Psoas muscle (tissue), 8 donors: ENCODE measurements around the gene MAGI1. TPM values are rescaled to one million over a fixed set of nuclear protein-coding genes. Genes with fewer than 3 reads are reported as not detected.

Experiments used
- ATAC-seq, 4 donors: fragments of 200-7000 bp; cut with Tn5 transposase; one replicate each; pipeline ENCODE4 v1.9.1; 2020; ENCODE audit warnings: moderate library complexity in 3 of 4, mild to moderate bottlenecking in 2 of 4
- DNase-seq, 2 donors: peaks; one replicate each; pipeline ENCODE4 v3.0.0-alpha.2; 2020
- H3K27ac ChIP-seq: fragments of 200-600 bp; one replicate; pipeline ENCODE4 v1.8.0; 2022
- H3K27me3 ChIP-seq, 3 donors: fragments of 200-600 bp in 1 of 3; one replicate each; pipeline versions ENCODE4 v1.6.1 to v1.8.0; 2013 to 2022; ENCODE audit warnings: low read length in 2 of 3, mild to moderate bottlenecking in 2 of 3, moderate library complexity in 1 of 3; ENCODE audit not compliant: insufficient read depth in 3 of 3
- H3K36me3 ChIP-seq, 2 donors: fragments of 200-600 bp in 1 of 2; one replicate each; pipeline versions ENCODE4 v1.6.1 to v1.8.0; 2013 to 2022; ENCODE audit warnings: low read depth in 1 of 2, mild to moderate bottlenecking in 1 of 2, moderate library complexity in 1 of 2; ENCODE audit not compliant: insufficient read depth in 1 of 2
- H3K4me1 ChIP-seq: fragments of 200-600 bp; one replicate; pipeline ENCODE4 v1.8.0; 2022
- H3K4me3 ChIP-seq: fragments of 200-600 bp; one replicate; pipeline ENCODE4 v1.8.0; 2022; ENCODE audit warnings: mild to moderate bottlenecking
- H3K9me3 ChIP-seq: fragments of 200-600 bp; one replicate; pipeline ENCODE4 v1.8.0; 2022
- CTCF ChIP-seq: fragments of 200-600 bp; IDR thresholded peaks from one replicate; pipeline ENCODE4 v1.8.0; 2022; ENCODE audit warnings: antibody characterized with exemption
- WGBS, 3 donors: extraction: QIAGEN DNeasy Blood & Tissue Kit; methylation state at CpG; one replicate each; pipeline versions ENCODE4 v1.1.6 to v1.1.7; 2013; 5-methylcytosine and 5-hydroxymethylcytosine counted together
- intact Hi-C, 2 donors: fragments of 100-400 bp; cut with DNase I; formaldehyde crosslinking; loops; one replicate each; pipeline versions ENCODE4 v1.11.0 to v1.14.2; 2022
- polyA plus RNA-seq, 3 donors: library from polyadenylated mRNA; stranded (reverse); fragments of 200-250 nt; gene quantifications; one replicate each; pipeline ENCODE4 v1.2.3, GENCODE V29; 2013
- total RNA-seq, 4 donors: library from RNA; stranded (reverse); fragmentation: NEBNext Ultra II Directional in 2 of 4; extraction: Animal tissue kit (Norgen Biotek cat#: 25700) in 2 of 4; gene quantifications; one replicate each; pipeline versions ENCODE4 v1.2.1 to v1.2.4, GENCODE V29; 2021 to 2023
- donor health status: healthy with polysubstance abuse.
- donor health status: DM: no; HTN: no; CAD: no; lungs with moderate emphysema.
- donor health status: Bipolar disorder and iron deficiency.
- donor health status: healthy.
- donor health status: DM: yes; HTN: yes; CAD: no.
- donor health status: DM: no; HTN: no; CAD: no.
- donor health status: DM: no; HTN: no; CAD: no.
- donor health status: DM: yes; HTN: yes; CAD: no.

The MAGI1 gene
- total and polyA plus RNA-seq, 7 donors: 4.5 to 8.1 (median 6.3) TPM

- Histone ChIP-seq H3K9me3 (no peaks in the 10 kb centered on the region), H3K4me3 (no peak overlapping the region), H3K4me1 (no peaks in the 10 kb centered on the region), H3K27ac (no peak overlapping the region), H3K36me3 (no peaks in the 10 kb centered on the region), H3K27me3 (no peaks in the 10 kb centered on the region)
- 46 to 57% (median 51%) methylated on average over 5 of the region's 5 CpGs for WGBS, 3 donors
- intact Hi-C loops: no loop called here
- ATAC-seq (no peak), DNase-seq (no peak)
- TF ChIP-seq CTCF: no peak
Measured at GRCh38 chr3:65685621-65686235, 353.0 kb downstream of the MAGI1 start.

GRCh38 chr3:65678516-65678915 lies 360.2 kb downstream of the MAGI1 start:
- DNase-seq (no peak), ATAC-seq (no peak)
- Histone ChIP-seq H3K36me3 (no peaks in the 10 kb centered on the region), H3K27me3 (no peaks in the 10 kb centered on the region), H3K4me1 (no peaks in the 10 kb centered on the region), H3K4me3 (no peak overlapping the region), H3K9me3 (no peaks in the 10 kb centered on the region), H3K27ac (no peak overlapping the region)
- WGBS, 3 donors: 66 to 85% (median 68%) methylated on average over 4 of the region's 4 CpGs
- intact Hi-C loops: no loop called here
- no peak for TF ChIP-seq CTCF

GRCh38 chr3:65677486-65678010 lies 361.2 kb downstream of the MAGI1 start:
- H3K36me3 ChIP-seq: no peaks in the 10 kb centered on the region
- ATAC-seq (no peak), DNase-seq (no peak)
- H3K27ac ChIP-seq: no peak overlapping the region
- H3K27me3 ChIP-seq: no peaks in the 10 kb centered on the region
- no peaks in the 10 kb centered on the region for H3K9me3 ChIP-seq
- TF ChIP-seq CTCF: no peak
- H3K4me1 ChIP-seq: no peaks in the 10 kb centered on the region
- H3K4me3 ChIP-seq: no peak overlapping the region
- intact Hi-C loops: no loop called here
- WGBS, 3 donors: 78 to 88% (median 79%) methylated on average over 3 of the region's 3 CpGs

GRCh38 chr3:65676580-65676979 lies 362.1 kb downstream of the MAGI1 start:
- H3K9me3 ChIP-seq: no peaks in the 10 kb centered on the region
- ATAC-seq (no peak), DNase-seq (no peak)
- no peak overlapping the region for H3K4me3 ChIP-seq
- no peak overlapping the region for H3K27ac ChIP-seq
- no peak for TF ChIP-seq CTCF
- H3K36me3 ChIP-seq: no peaks in the 10 kb centered on the region
- no peaks in the 10 kb centered on the region for H3K4me1 ChIP-seq
- 68 to 79% (median 71%) methylated on average over 2 of the region's 2 CpGs for WGBS, 3 donors
- intact Hi-C loops: no loop called here
- no peaks in the 10 kb centered on the region for H3K27me3 ChIP-seq

- intact Hi-C loops: no loop called here
- ATAC-seq: no peak
- Histone ChIP-seq H3K36me3 (no peaks in the 10 kb centered on the region), H3K9me3 (no peaks in the 10 kb centered on the region), H3K4me1 (no peaks in the 10 kb centered on the region), H3K27ac (no peak overlapping the region), H3K27me3 (no peaks in the 10 kb centered on the region), H3K4me3 (no peak overlapping the region)
- 83 to 88% (median 88%) methylated on average over 3 of the region's 3 CpGs for WGBS, 3 donors
- no peak for DNase-seq
- no peak for TF ChIP-seq CTCF
Measured at GRCh38 chr3:65675011-65675410, 363.7 kb downstream of the MAGI1 start.
